SH-SY5Y (cell line): ENCODE measurements around the gene NAA40.

Experiments used
- GATA2 ChIP-seq: IDR thresholded peaks from 2 replicates; pipeline ENCODE4 v1.6.1; 2011; ENCODE audit warnings: mild to moderate bottlenecking, low read depth, low read length
- GATA3 ChIP-seq: IDR thresholded peaks from 2 replicates; pipeline ENCODE4 v1.6.1; 2011; ENCODE audit warnings: low read depth, mild to moderate bottlenecking, low read length, moderate library complexity

- TF ChIP-seq GATA2 (no peak), GATA3 (no peak)
These were observed 67.6 kb downstream of the NAA40 start for GRCh38 chr11:64006398-64006797.
